Glutamatergic neuron (in vitro differentiated cells): Measurements from ENCODE around the gene FBN2. TPM values are rescaled to one million over a fixed set of nuclear protein-coding genes. Genes with fewer than 3 reads are reported as not detected.

Source experiments
- DNase-seq: peaks from one replicate; pipeline ENCODE4 v3.0.0; 2022
- H3K27ac Mint-ChIP-seq: one replicate; pipeline ENCODE4 v1.8.0; 2020; ENCODE audit warnings: mild to moderate bottlenecking, mixed read lengths, inconsistent platforms; ENCODE audit not compliant: unreplicated experiment
- H3K27me3 Mint-ChIP-seq: one replicate; pipeline ENCODE4 v1.8.0; 2020; ENCODE audit warnings: mild to moderate bottlenecking, moderate library complexity, mixed read lengths, inconsistent platforms; ENCODE audit not compliant: unreplicated experiment
- H3K36me3 Mint-ChIP-seq: one replicate; pipeline ENCODE4 v1.8.0; 2020; ENCODE audit warnings: mild to moderate bottlenecking, mixed read lengths, inconsistent platforms; ENCODE audit not compliant: unreplicated experiment
- H3K4me1 Mint-ChIP-seq: one replicate; pipeline ENCODE4 v1.8.0; 2020; ENCODE audit warnings: mild to moderate bottlenecking, low read depth, mixed read lengths, inconsistent platforms; ENCODE audit not compliant: unreplicated experiment
- H3K4me3 Mint-ChIP-seq: one replicate; pipeline ENCODE4 v1.8.0; 2020; ENCODE audit warnings: mild to moderate bottlenecking, mixed read lengths, inconsistent platforms; ENCODE audit not compliant: unreplicated experiment
- H3K9me3 Mint-ChIP-seq: one replicate; pipeline ENCODE4 v1.8.0; 2020; ENCODE audit warnings: mild to moderate bottlenecking, moderate library complexity, mixed read lengths, inconsistent platforms; ENCODE audit not compliant: unreplicated experiment
- total RNA-seq: library from RNA; stranded (reverse); fragmentation: NEBNext Ultra II Directional; extraction: Animal tissue kit (Norgen Biotek cat#: 25700); gene quantifications from one replicate; pipeline ENCODE4 v1.2.1, GENCODE V29; 2021; ENCODE audit not compliant: unreplicated experiment
- TF ChIP-seq, protein P1 (sequence below): fragments of 200-600 bp; sonication (generic); IDR thresholded peaks from one replicate; pipeline ENCODE4 v1.5.0; 2021; ENCODE audit not compliant: partially characterized antibody, unreplicated experiment

The FBN2 gene
- total RNA-seq, 1 donor from 2014 or later = 0.86 TPM

DNA sequence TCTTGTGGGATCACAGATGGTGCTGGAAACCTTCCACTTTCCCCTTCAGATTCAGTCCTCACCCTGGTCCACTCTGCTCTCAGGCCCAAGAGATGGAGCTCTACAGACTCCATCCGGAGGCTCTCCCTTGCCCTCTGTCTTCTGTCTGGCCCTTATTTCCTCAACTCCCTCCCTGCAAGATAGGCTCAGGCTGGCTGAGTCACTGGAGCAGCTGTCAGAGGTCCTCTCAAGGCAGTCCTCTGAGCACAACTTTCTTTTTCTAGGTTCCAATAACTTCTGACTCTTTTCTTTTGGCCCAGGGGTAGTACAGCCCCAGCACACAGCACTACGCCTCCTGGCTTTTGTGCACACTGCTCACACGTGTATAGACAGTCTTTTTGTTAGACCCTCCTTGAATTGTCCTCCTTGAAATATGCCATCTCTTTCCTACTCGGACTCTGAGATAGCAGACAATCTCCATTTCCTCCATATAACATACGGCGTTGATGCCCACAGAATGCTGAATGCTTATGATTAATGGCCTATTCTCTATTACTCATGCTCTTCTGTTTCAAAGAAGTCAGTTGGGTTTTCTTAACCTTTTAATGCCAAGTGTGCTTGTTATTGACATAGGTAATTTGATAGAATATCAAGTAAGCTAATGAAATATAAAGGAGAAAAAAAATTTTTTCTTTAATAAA is 261.4 kb downstream of the FBN2 start:
- H3K36me3 Mint-ChIP-seq = no peaks in the 10 kb centered on the region
- no peak overlapping the region for H3K27ac Mint-ChIP-seq
- H3K4me1 Mint-ChIP-seq = no peaks in the 10 kb centered on the region
- H3K4me3 Mint-ChIP-seq = no peak overlapping the region
- TF ChIP-seq, protein P1, sequence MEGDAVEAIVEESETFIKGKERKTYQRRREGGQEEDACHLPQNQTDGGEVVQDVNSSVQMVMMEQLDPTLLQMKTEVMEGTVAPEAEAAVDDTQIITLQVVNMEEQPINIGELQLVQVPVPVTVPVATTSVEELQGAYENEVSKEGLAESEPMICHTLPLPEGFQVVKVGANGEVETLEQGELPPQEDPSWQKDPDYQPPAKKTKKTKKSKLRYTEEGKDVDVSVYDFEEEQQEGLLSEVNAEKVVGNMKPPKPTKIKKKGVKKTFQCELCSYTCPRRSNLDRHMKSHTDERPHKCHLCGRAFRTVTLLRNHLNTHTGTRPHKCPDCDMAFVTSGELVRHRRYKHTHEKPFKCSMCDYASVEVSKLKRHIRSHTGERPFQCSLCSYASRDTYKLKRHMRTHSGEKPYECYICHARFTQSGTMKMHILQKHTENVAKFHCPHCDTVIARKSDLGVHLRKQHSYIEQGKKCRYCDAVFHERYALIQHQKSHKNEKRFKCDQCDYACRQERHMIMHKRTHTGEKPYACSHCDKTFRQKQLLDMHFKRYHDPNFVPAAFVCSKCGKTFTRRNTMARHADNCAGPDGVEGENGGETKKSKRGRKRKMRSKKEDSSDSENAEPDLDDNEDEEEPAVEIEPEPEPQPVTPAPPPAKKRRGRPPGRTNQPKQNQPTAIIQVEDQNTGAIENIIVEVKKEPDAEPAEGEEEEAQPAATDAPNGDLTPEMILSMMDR = no peak
- H3K9me3 Mint-ChIP-seq = no peaks in the 10 kb centered on the region
- no peaks in the 10 kb centered on the region for H3K27me3 Mint-ChIP-seq
- DNase-seq = no peak

DNA sequence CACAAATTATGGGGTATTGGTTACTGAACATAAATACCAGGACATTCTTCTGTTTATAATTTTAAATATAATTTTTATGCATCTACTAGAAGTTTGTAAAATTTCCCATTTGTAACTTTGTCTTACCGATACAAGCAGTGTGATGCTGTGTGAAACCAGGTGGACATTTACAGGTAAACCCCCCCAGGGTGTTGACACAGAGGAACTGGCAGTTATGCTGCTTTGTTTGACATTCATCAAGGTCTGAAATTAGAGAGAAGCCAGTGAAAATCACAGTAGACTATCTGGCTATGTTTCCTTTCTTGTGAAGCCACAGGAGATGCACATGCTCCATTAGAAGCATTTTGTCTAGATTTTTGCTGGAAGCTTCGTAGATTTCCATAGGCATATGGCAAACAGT is 263.6 kb downstream of the FBN2 start:
- no peaks in the 10 kb centered on the region for H3K4me1 Mint-ChIP-seq
- no peaks in the 10 kb centered on the region for H3K9me3 Mint-ChIP-seq
- H3K27ac Mint-ChIP-seq = no peak overlapping the region
- DNase-seq = no peak
- no peaks in the 10 kb centered on the region for H3K36me3 Mint-ChIP-seq
- H3K27me3 Mint-ChIP-seq = no peaks in the 10 kb centered on the region
- H3K4me3 Mint-ChIP-seq = no peak overlapping the region
- TF ChIP-seq, protein P1 = no peak

DNA sequence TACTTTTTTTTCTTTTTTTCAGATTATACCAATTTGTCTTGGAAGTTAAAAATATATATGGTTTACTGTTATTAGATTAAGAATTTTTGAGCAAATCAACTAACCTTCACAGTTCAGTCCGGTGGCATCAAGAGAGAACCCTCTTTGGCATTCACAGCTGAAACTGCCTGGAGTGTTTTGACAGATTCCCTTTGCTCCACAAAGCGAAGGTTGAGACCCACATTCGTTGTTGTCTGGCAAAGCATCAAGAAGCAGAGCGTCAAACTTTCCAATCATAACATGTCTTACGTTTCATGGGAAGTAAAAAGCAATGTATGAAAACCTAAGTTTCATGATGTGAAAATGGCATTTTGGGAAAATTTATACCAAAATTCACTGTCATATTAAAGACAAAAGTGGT is 264.3 kb downstream of the FBN2 start:
- DNase-seq = no peak
- no peaks in the 10 kb centered on the region for H3K9me3 Mint-ChIP-seq
- H3K4me1 Mint-ChIP-seq = no peaks in the 10 kb centered on the region
- no peaks in the 10 kb centered on the region for H3K27me3 Mint-ChIP-seq
- no peak overlapping the region for H3K4me3 Mint-ChIP-seq
- no peaks in the 10 kb centered on the region for H3K36me3 Mint-ChIP-seq
- TF ChIP-seq, protein P1 = no peak
- no peak overlapping the region for H3K27ac Mint-ChIP-seq

DNA sequence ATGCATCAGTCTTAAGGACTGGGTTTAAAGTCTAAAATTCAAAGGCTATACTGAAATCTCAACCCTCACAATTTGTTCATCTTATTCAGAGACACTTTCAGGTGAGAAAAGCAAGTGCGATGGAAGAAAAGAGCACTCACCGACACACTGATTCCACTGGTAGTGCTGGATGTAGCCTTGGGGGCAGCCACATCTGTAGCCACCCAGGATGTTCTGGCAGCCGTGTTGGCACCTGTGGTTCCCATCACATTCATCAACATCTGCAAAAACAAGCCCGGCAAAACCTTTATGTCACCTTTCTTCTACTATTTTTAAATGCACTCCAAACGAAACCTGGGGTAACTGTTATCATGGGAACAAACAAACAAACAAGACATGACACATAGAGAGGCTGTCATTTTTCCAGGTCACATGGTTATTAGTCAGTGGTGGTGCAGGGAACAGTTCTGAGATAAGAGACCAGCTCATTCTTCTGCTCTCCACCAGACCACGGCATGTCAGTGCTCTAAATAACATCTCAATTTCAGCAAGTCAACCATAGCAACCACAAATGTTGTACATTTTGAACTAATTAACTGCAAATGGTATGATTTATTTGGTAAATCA is 266.1 kb downstream of the FBN2 start:
- H3K36me3 Mint-ChIP-seq = no peaks in the 10 kb centered on the region
- no peaks in the 10 kb centered on the region for H3K9me3 Mint-ChIP-seq
- TF ChIP-seq, protein P1 = no peak
- DNase-seq = no peak
- no peak overlapping the region for H3K4me3 Mint-ChIP-seq
- no peak overlapping the region for H3K27ac Mint-ChIP-seq
- H3K4me1 Mint-ChIP-seq = no peaks in the 10 kb centered on the region
- peaks cover 1% of the 10 kb centered on the region for H3K27me3 Mint-ChIP-seq

DNA sequence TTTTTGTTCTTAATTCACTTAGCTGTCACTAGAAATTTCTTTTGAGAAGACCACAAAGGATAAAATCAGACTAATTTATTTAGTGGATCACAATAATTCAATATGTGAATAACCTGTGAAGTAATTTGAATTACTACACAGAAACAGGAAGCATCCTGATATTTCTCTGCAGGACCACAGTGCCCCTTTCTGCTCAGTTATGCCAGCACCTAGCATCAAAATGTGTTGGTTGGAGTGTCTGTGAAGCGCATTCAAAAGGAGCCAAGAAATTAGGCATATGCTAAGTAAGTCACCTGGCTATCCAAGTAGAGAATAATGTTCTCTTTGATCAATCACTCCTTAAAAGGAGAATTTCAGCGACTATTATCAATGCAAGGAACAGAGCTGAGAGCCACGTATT is 267.0 kb downstream of the FBN2 start:
- Mint-ChIP-seq H3K27ac (no peak overlapping the region), H3K27me3 (peaks cover 3% of the 10 kb centered on the region), H3K9me3 (no peaks in the 10 kb centered on the region), H3K4me1 (no peaks in the 10 kb centered on the region), H3K36me3 (no peaks in the 10 kb centered on the region), H3K4me3 (no peak overlapping the region)
- no peak for DNase-seq
- TF ChIP-seq, protein P1 = no peak
